Keratinocyte (primary cell): ENCODE data around the gene ZNF177.

Source experiments
- CTCF ChIP-seq, 3 experiments: IDR thresholded peaks in 1 of 3; conservative IDR thresholded peaks in 1 of 3; optimal IDR thresholded peaks in 1 of 3; 2 replicates in 2 of 3; 3 replicates in 1 of 3; pipeline versions ENCODE3 to v1.5.1; 2011; ENCODE audit warnings: low read length in 3 of 3, mild to moderate bottlenecking in 3 of 3, moderate library complexity in 2 of 3, control low read depth in 1 of 3, inconsistent platforms in 1 of 3; ENCODE audit not compliant: insufficient read depth in 2 of 3; ENCODE audit errors: extremely low read depth in 1 of 3
- EZH2 ChIP-seq: IDR thresholded peaks from one replicate; pipeline ENCODE4 v1.6.1; 2012; ENCODE audit warnings: inconsistent platforms, mild to moderate bottlenecking, low read length, moderate library complexity

DNA sequence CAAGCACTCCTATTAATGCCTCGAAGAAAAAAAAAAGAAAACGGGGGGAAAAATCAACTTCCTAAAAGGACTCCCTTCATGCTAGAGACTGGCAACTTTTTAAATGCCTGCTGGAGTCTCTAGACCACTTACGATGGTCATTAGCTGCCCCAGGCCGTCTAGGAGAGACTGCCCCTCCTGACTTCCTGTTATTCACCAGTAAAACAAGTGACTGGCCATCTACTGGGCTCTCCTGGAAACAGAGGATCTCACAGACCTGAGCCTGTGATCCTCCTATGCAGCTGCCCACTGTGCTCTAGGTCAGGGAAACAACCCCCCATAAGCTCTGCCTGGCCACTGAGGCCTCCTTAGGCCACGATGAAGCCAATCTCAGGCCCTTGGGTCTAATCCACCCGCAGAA, 65.1 kb downstream of the ZNF177 start:
- TF ChIP-seq CTCF (optimal IDR thresholded peaks at IDR 0.05 in 1 of 3, IDR thresholded peaks at IDR 0.05 in 1 of 3, conservative IDR thresholded peaks at IDR 0.05 in 1 of 3; ENCODE audit: extremely low read depth in 1 of 3, insufficient read depth in 2 of 3, low read length in 3 of 3) = no peak
- no peak for TF ChIP-seq EZH2
